Fibroblast of the aortic adventitia (primary cell): Measurements from ENCODE around the gene IL12B. TPM values are rescaled to one million over a fixed set of nuclear protein-coding genes. Genes with fewer than 3 reads are reported as not detected.
"Not testable (repeated sequence)": the region's sequence is repeated elsewhere in the genome, so short reads cannot be mapped to it uniquely, and the experiment has no call there.

ENCODE experiments used
- DNase-seq: peaks from one replicate; pipeline ENCODE4 v3.0.0-alpha.2; 2010; ENCODE audit warnings: low read depth
- H3K4me3 ChIP-seq: 2 replicates; pipeline ENCODE4 v1.5.1; 2011; ENCODE audit warnings: low read depth, mild to moderate bottlenecking, control low read depth, low read length, moderate library complexity
- total RNA-seq: library from RNA; depleted of rRNA; stranded (reverse); fragments of >200 nt; gene quantifications from 2 replicates; pipeline ENCODE4 v1.2.3, GENCODE V29; 2012; ENCODE audit warnings: low replicate concordance
- TF ChIP-seq, protein P1 (sequence below): IDR thresholded peaks from 2 replicates; pipeline ENCODE4 v1.5.1; 2011; ENCODE audit warnings: mild to moderate bottlenecking, low read length, control low read depth, inconsistent platforms; ENCODE audit not compliant: insufficient read depth

IL12B gene
- total RNA-seq: 0.09 TPM in 1 of 2 replicates, not detected in the other

DNA sequence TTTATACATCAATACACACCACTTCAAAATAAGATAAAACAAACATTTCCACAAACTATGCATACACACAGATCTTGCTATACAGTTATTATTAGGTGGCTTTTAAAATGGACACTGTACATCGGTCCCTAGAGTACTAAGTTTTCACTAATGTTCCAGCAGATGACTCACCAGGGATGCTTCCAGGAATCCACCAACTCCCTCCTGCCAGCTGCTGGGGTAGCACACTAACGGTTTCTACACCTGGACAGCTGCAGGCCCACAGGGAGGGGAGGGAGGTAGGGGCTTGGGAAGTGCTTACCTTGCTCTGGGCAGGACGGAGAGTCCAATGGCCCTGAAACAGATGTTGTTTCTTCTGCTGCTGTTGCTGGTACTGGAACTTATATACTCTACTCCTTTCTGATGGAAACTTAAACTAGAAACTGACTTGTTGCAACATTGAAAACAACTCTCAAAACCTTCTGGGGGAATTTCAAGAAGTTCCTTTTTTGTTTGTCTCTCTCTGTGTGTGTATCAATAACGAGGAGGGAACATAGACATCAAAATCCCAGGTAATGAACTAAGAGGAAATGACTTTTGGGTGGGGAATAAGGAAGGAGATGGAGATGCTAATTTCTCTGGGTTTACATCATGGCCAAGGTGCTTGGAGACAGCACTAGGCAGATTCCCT, at the start of gene IL12B:
IL12B (minus strand) TSS at position 357 of the 670 bp plus-strand sequence. CDS start 3,705 bp downstream, outside the sequence.
- DNase-seq: peak; percentile 48
- TF ChIP-seq, protein P1, sequence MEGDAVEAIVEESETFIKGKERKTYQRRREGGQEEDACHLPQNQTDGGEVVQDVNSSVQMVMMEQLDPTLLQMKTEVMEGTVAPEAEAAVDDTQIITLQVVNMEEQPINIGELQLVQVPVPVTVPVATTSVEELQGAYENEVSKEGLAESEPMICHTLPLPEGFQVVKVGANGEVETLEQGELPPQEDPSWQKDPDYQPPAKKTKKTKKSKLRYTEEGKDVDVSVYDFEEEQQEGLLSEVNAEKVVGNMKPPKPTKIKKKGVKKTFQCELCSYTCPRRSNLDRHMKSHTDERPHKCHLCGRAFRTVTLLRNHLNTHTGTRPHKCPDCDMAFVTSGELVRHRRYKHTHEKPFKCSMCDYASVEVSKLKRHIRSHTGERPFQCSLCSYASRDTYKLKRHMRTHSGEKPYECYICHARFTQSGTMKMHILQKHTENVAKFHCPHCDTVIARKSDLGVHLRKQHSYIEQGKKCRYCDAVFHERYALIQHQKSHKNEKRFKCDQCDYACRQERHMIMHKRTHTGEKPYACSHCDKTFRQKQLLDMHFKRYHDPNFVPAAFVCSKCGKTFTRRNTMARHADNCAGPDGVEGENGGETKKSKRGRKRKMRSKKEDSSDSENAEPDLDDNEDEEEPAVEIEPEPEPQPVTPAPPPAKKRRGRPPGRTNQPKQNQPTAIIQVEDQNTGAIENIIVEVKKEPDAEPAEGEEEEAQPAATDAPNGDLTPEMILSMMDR: no peak
- peak within 1 kb of the TSS; percentile 63 for H3K4me3 ChIP-seq

DNA sequence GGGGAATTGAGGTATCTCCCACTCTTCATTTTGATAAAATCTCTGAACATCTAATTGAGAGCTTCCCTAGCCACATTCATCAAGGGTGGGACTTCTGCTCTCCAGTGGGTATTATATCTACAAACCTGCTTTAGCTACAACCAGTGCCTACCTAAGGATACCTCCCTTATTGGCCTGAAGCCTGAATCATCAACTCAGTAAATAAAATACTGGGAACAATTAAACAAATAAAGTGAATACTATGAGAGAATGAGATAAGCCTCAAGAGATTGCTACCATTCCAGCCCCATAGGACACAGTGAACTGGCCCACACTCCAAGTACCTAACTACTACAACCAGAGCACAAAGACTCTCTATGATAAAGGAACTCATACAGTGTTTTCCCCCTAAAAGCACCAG, 47.4 kb upstream of the IL12B start:
- TF ChIP-seq, protein P1: no peak
- DNase-seq: no peak

DNA sequence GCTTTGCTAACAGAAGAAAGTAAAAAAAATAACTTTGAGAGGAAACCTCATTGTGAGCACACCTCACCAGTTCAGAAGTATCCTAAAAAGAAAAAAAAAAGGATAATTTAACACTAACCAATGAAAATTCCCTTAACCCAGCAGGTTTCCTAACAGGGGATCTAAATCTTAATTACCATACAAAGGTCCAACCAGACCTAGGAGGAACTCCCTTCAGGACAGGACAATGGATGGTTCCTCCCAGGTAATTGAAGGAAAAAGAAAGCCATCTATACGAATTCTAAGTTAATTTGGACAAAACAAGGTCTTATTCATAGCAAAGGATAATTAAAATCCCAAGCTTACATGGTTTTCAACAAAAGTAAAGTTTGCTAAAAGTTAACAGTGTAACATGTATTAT, 37.6 kb upstream of the IL12B start:
- not testable (repeated sequence) for H3K4me3 ChIP-seq, DNase-seq

More for the DNA sequence above, 47.4 kb upstream of the IL12B start:
- H3K4me3 ChIP-seq: no peak overlapping the region

DNA sequence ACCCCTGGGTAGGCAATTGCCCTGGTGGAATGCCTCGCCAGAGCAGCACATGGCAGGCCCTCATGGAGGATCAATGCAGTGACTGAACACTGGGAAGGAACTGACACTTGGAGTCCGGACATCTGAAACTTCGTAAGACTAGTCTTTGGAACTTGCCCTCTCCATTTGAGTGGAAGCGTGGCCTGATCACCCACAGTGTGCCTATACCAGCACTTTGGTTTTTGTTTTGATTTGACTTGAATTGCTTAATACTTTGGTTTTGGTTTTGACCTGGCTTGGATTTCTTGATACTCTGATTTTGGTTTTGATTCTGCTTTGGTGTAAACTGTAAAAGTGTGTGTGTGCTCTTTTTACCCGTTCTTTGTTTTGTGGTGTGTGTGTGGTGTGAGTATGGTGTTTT, 36.5 kb upstream of the IL12B start:
- not testable (repeated sequence) for H3K4me3 ChIP-seq, DNase-seq

DNA sequence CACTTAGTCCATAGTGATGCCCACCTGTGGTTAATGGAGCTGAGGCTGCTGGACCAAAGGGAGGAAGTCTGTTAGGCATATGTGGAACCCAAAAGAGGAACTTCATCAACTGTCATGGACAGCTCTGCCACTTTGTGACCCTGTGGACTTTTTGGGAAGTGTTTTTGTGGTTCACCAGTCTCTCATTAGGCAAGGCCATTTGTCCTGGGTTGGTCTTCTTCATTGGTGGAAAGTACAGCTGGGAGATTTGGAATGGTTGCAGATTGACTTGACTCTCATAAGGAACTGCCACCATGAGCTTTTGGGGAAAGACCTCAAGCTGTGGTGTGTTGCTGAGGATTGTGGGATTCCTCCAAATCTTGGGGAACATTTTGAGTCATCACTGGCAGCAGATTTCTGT, 31.9 kb upstream of the IL12B start:
- DNase-seq: no peak
- no peak overlapping the region for H3K4me3 ChIP-seq
- TF ChIP-seq, protein P1: no peak

DNA sequence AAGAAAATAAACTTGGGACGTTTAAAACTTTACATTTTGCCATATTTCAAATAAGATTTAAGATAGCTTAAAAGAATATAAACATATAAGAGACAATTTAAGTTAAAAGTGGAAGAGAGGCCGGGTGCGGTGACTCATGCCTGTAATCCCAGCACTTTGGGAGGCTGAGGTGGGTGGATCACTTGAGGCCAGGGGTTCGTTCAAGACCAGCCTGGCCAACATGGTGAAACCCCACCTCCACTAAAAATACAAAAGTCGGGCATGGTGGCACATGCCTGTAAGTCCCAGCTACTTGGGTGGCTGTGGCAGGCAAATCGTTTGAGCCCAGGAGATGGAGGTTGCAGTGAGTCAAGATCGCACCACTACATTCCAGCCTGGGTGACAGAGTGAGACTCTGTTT, 29.6 kb upstream of the IL12B start:
- not testable (repeated sequence) for DNase-seq, H3K4me3 ChIP-seq

DNA sequence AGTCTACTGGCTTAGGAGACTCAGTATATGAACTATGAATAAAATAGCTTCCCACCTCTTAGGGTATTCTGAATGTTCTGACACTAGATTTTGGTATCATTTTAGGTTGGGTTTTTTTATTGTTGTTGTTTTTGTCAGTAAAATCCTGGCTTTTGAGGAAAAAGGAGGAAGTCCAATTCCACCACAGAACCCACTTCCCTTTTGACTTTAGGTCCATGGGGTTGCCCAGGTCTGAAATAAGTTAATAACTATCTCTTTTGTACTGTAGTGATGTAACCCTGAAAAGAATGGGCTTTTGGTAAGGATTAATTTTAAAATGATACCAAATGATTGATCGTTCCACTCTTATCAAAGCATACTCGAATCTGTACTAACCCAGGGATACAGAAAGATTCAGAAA, 29.1 kb upstream of the IL12B start:
- no peak for DNase-seq
- TF ChIP-seq, protein P1: no peak
- H3K4me3 ChIP-seq: no peak overlapping the region

DNA sequence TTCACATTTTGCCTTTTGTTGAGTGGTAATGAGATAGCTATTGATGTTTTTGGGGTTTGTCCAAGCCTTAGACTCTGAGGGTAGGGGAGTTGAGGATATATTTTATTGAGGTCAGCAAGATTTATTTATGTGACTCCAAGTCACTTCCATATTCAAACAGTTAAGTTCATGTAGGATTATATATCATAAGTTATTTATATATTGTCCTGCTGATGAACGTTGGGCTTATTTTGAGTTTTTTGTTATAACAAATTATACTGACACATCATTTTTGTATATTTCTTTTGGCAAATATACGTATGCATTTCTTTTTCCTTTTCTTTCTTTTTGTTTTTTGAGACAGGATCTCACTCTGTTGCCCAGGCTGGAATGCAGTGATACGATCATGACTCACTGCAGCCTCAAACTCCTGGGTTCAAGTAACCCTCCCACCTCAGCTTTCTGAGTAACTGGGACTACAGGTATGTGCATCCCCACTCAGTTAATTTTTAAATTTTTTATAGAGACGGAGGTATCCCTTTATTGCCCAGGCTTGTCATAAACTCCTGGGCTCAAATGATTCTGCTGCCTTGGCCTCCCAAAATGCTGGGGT, 23.5 kb upstream of the IL12B start:
- TF ChIP-seq, protein P1: no peak
- peak; percentile 39 for DNase-seq
- no peak overlapping the region for H3K4me3 ChIP-seq

DNA sequence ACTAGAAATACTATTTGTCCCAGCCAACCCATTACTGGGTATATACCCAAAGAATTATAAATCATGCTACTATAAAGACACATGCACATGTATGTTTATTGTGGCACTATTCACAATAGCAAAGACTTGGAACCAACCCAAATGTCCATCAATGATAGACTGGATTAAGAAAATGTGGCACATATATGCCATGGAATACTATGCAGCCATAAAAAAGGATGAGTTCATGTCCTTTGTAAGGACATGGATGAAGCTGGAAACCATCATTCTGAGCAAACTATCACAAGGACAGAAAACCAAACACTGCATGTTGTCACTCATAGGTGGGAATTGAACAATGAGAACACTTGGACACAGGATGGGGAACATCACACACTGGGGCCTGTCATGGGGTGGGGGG, 20.4 kb upstream of the IL12B start:
- H3K4me3 ChIP-seq: not testable (repeated sequence)

DNA sequence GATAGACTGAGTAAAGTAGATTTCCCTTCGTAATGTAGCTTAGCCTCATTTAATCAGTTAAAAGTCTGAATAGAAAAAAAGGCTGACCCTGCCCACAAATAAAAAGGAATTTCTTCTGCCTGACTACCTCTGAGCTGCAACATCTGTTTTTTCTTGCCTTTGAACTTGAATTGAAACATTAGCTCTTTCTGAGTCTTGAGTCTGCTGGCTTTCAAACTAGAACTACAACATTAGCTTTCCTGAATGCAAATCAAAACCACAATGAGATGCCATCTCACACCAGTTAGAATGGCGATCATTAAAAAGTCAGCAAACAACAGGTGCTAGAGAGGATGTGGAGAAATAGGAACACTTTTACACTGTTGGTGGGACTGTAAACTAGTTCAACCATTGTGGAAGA, 19.9 kb upstream of the IL12B start:
- DNase-seq: not testable (repeated sequence)

More for the DNA sequence above, 20.4 kb upstream of the IL12B start:
- not testable (repeated sequence) for DNase-seq

More for the DNA sequence above, 19.9 kb upstream of the IL12B start:
- not testable (repeated sequence) for H3K4me3 ChIP-seq
